Activated CD8-positive, alpha-beta memory T cell treated with anti-CD3 and anti-CD28 coated beads for 1 hour (primary cell): ENCODE data around the gene KIFC3.
"Not testable (repeated sequence)": the region's sequence is repeated elsewhere in the genome, so short reads cannot be mapped to it uniquely, and the experiment has no call there.

Source experiments
- DNase-seq, 2 donors: peaks; one replicate each; pipeline ENCODE4 v3.0.0-alpha.2; 2020; ENCODE audit warnings: low read depth in 1 of 2; ENCODE audit errors: extremely low read depth in 1 of 2

Gene KIFC3

DNA sequence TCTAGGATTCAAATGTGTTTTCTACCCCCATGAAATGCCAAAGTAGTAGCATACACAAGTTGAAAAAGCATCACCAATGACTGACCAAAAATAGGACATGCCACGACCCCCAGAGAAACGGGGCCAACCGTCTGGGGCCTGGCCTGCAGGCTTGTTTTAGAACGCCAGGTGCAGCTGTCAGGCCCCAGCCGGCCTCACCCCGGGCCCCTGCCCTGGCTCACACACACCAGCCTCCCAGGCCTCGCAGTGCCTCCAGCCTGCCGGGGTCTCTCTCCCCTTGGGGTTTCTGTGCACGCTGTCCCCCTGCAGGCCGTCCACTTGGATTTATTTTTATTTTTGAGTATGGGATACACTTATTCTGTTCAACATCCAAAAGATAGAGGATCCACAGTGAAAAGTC is 58.8 kb downstream of the KIFC3 start:
- no peak for DNase-seq

DNA sequence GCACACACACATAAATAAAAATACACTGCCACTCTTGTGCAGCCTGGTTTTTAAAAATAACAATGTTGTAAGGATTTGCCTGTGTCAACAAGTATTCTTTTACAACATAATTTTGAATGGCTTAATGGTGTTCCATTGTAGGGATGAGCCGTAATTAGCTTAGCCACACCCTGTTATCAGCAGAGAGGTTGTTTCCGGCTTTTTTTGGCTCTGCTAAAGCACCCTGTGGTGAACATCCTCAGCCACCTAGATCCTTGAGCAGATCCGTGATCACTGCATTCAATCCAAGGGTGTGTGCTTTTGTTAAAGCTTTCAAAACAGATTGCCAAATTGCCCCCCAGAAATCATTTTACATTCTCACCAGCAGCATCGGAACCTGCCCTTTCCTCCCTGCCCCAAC is 59.7 kb downstream of the KIFC3 start:
- no peak for DNase-seq

DNA sequence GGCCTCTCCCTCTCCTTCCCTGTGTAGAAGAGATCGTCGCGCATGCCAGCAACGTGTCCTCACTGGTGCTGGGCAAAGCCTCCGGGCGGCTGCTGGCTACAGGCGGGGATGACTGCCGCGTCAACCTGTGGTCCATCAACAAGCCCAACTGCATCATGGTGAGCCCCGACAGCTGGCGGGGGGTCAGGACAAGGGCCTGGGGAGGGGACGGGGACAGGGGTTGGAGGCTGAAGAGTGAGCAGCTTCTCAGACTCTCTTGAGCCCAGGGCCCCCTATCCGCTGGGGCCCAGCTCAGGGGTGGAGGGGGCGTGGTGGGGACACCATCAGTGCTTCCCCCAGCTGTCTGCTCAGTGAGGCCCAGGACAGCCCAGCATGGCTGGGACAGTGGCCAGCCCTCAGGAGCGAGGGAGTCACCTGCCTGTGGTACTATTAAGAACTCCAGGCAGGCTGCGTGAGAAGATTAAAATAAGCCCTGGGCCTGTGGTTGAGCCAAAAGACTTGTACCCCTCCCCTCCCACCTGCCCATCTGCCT is 60.6 kb downstream of the KIFC3 start:
- DNase-seq: no peak

DNA sequence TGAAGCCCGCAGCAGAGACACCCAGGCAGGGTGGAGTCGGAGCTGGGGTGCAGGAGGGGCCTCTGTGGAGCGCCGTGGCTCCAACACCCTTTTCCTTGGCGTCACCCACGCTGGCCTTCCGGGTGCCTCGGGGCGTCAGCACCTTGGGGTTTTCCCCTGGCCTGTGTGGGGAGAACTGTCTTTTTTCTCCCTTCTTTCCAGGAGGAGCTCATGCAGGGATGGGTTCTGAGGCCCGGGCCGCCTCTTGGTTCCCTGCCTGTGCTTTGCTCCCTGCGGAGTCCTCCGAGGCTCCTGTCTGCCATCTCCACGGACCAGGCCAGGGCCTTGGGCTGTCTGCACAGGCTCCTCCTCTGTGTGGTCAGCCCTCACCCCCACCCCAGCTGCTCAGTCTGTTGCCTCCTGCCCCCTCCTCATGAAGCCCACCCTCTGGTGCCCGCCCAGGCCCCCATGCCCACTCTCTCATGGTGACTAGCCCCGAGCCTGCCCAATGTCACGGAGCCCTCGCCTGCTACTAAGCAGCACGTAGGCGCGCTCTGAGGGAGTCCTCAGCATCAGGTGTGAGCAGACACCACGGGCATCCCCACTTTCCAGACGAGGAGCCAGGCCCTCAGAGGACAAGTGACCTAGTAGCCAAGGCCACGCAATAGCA is 61.7 kb downstream of the KIFC3 start:
- DNase-seq: no peak

DNA sequence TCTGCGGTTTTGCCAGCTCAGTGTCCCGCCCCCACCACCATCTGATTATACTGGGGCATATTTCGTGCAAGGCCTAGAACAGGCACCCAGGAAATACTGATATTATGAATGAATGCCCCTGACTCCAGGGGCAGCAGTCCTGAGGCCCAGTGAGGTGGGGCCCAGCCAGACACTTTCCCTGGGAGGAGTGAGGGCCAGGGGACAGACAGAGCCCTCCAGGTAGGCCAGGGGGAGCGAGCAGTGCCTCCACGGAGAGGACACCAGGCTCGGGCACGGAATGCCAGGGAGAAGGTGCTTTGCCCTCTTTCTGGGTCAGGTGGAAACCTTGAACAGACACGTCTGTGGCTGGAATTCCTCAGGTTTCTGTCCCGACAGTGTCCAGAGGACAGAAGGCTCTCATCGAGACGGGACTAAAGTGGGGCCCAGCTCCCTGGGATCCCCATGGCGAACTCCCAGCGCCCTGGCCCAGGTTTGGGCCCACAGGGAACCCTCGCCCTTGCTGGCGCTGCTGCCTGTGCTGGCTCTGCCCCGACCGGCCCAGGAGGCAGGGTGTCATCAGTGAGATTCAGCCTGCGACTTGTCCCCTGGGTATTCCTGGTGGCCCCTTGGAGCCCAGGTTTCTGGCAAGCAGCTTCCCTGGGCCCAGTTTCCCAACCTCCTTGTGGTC is 62.4 kb downstream of the KIFC3 start:
- DNase-seq: no peak

DNA sequence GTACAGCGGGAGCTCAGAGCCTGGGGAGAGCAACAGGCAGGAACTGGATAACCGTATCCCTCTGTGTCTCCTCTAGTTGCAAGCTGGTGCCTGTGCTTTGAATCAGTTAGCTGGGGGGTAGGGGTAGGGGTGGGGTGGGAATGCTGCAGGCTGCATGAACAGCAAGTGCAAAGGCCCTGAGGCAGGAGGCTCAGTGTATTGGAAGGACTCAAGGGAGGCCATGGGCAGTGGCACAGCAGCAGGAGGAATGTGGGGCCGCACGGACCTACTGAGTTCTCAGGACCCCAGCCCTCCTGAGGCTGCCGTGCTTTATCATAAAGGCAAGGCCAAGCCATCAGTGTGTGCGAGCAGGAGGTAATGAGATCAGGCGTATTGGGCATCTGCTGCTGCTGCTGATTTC is 63.4 kb downstream of the KIFC3 start:
- DNase-seq: no peak

DNA sequence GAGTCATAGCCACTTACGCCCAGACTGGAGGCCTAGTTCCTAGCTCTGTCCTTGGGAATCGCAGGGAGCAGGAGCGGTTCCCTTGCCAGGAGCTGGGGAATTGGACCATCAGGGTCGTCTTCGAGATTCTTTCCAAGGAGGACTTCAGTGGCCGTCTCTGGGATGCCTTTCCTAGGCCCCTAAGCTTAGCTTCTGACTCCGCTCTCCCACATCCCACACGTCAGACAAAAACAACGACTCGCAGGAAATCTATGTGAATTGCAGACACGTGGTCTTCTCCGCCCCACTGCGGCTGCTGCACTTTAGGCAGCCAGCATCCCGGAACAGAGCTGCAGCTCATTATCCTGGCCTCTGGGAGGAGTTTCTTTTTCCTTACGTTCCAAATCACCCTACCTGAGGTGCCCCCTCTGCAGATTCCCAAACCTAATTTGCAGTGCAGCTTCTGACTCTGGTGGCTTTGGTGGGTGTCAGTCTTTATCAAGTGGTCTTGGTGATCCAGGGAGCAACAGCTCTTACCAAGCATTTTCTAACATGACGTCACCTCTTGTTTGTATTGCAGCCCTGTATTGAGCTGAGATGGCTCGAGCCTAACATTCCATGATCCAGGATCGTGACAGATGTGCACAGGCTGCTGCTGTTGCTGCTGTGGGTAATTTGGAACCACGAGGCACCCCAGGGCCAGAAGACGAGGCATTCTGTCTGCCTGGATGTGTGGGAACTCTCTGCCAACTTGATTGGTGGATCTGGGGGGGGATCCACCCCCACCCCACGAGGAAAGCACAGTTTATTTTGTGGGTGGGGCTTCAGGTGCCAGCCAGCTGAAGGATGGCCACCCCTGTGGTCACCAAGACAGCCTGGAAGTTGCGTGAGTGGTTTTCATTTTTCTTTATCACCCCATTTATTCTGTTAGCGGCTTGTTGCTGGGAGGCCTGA is 65.6 kb downstream of the KIFC3 start:
- no peak for DNase-seq

DNA sequence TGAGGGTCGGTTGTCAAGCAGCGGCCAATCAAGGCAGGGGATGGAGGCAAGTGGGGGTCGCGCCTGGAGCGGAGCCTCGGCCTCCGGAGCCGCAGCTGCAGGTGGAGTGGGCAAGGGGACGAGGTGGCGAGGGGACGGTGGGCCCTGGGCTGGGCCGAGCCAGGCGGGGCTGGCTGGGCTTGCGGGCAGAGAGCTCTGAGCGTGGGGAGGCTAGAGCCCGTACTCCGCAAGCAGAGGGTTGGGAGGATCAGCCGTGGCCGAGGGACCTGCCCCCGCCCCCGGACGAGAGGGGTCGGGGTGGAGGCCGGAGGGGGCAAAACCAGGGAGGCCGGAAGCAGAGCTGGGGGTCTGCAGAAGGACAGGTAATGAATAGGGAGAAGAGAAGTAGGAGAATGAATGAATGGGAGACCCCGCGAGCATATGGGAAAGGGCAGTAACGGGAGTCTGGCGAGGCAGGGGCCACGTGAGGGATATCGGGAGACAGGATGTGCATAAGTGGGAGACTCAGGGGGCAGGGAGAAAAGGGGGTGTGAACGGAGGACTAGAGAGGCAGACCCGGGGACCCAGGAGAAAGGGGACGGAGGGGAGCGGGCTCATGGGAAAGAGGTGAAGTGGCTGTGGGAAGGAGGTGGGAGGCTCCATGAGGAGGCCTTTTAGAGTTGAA is 66.4 kb downstream of the KIFC3 start, which contains the start of gene KATNB1:
Gene KATNB1, plus strand, starts transcription at position 16 of the 664 bp plus-strand sequence. CDS start 1,474 bp downstream, outside the sequence.
- no peak for DNase-seq

DNA sequence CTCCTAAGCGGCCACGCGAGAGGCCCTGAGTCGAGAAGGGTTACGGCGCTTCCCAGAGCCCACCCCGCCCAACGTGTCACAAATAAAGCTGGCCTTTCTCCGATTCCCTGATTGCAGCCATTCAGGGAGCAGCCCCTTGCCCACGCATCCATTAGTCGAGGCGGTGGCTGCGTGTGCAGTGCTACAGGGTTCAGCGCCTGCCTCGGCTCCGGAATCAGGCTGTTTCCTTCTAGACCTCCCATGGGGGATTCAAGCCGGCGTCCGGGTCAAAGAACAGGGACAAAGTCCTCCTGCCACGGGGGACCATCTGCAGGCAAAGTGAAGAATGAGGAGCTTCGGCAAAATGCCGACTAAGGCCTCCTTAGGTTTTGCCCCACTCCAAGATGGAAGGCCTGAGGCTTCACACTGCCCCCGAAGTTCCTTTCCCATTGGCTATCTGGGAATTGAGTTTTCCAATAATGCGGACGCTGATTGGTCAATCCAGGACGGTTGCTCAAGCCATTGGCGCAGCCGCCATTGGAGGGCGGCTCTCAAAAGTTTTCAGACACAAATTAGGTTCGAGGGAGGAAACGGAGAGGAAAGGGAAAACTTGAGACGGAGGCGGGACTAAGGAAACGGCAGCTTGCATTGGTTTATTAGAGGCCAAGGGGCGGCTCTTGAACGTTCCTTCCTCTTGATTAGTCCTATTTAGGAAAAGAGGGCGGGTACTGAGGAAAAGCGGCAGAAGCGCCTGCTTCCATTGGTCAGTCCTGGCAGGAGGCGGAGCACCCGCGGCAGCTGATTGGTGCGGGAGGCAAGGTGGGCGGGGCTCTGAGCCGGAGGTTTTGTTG is 67.2 kb downstream of the KIFC3 start:
- peak; percentile 93 to 96 for DNase-seq

DNA sequence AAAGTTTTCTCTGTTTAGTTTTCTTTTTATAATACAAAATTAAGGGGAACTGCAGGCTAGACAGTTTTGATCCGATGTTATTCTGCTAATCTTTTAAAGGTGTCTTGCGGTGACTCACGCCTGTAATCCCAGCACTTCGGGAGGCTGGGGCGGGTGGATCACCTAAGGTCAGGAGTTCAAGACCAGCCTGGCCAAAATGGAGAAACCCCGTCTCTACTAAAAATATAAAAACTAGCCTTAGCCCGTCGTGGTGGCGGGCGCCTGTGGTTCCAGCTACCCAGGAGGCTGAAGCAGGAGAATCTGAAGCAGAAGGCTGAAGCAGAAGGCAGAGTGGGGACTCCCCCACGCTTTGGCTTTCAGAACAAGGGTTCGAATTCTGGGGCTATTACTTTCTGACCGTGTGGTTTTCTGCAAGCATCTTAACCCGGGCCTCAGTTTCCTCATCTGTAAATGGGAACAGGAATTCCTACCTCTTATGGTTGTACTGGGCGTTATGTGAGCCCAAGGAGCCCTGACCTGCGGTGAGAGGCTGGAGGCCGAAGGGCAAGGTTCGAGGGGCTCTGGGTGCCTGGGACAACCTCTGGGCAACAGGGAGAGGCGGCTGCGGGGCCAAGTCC is 67.9 kb downstream of the KIFC3 start:
- DNase-seq: no peak

DNA sequence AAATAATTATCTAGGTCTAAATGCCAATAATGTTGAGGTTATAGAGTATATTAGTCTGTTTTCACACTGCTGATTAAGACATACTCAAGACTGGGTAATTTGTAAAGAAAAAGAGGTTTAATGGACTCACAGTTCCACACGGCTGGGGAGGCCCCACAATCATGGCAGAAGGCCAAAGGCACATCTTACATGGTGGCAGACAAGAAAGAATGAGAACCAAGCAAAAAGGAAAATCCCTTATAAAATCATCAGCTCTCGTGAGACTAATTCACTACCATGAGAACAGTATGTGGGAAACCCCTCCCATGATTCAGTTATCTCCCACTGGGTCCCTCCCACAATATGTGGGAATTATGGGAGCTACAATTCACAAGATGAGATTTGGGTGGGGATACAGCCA is 69.6 kb downstream of the KIFC3 start:
- DNase-seq: no peak

DNA sequence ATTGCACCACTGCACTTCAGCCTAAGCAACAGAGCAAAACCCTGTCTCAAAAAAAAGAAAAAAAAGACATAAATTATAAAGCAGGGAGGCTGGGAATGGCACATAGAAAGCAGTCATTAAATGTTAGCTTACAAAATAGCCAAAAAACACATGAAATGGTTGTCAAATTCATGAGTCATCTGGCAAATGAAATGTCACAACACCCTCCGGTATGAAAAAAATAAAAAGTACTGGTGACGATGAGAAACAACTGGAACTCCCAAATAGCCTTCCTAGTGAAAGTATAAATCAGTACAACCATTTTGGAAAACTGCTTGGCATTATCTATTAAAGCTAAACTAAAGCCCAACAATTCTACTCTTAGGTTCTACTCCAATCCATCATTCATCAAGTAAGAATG is 70.3 kb downstream of the KIFC3 start:
- no peak for DNase-seq

DNA sequence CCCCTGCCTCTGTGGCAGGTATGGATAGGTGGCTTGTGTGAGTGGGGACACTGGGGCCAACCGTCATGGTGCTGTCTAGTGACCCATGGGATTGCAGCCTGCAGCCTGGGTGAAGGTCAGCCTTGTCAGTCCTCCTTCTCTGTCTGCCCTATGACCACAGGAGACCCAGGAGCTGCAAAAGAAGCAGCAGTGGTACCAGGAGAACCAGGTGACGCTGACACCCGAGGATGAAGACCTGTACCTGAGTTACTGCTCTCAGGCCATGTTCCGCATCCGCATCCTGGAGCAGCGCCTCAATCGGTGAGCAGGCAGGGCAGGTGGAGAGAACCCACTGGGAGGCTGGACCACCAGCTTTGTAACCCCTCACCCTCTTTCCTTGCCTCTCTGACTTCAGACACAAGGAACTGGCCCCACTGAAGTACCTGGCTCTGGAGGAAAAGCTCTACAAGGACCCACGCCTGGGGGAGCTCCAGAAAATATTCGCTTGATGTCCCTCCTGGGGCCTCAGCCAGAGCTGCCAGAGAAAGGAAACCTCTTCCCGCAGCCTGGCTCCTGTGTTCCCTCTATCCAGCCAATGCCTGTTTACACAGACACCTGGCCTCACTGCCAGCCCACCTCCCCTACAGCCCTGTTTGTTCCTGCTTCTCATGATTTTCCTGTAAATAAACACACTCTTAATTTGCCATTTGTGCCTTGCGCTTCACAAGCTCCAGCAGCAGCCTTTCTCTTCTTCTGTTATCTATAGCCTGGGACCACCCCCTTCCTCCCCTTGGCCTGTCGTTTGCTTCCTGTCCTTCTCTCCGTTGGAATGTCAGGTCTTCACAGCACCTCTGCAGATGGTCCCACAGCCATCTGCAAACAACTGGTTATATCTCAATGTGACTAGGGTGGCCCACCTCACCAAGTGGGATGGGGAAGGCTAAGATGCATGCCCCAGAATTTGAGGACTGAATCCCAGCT is 71.2 kb downstream of the KIFC3 start:
- no peak for DNase-seq

DNA sequence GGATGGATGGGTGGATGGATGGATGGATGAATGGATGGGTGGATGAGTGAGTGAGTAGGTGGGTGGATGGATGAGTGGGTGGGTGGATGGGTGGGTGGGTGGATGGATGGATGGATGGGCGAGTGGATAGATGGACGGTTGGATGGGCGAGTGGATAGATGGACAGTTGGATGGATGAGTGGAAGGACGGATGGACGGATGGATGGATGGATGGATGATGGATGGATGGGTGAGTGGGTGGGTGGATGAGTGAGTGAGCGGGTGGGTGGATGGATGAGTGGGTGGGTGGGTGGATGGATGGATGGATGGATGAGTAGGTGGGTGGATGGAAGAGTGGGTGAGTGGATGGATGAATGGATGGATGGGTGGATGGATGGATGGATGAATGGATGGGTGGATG is 72.4 kb downstream of the KIFC3 start:
- not testable (repeated sequence) for DNase-seq

DNA sequence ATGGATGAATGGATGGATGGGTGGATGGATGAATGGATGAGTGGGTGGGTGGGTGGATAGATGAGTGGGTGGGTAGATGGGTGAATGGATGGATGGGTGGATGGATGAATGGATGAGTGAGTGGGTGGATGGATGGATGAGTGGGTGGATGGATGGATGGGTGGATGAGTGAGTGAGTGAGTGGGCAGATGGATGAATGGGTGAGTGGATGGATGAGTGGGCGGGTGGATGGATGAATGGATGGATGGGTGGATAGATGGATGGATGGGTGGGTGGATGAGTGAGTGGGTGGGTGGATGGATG is 73.2 kb downstream of the KIFC3 start:
- DNase-seq: no peak

DNA sequence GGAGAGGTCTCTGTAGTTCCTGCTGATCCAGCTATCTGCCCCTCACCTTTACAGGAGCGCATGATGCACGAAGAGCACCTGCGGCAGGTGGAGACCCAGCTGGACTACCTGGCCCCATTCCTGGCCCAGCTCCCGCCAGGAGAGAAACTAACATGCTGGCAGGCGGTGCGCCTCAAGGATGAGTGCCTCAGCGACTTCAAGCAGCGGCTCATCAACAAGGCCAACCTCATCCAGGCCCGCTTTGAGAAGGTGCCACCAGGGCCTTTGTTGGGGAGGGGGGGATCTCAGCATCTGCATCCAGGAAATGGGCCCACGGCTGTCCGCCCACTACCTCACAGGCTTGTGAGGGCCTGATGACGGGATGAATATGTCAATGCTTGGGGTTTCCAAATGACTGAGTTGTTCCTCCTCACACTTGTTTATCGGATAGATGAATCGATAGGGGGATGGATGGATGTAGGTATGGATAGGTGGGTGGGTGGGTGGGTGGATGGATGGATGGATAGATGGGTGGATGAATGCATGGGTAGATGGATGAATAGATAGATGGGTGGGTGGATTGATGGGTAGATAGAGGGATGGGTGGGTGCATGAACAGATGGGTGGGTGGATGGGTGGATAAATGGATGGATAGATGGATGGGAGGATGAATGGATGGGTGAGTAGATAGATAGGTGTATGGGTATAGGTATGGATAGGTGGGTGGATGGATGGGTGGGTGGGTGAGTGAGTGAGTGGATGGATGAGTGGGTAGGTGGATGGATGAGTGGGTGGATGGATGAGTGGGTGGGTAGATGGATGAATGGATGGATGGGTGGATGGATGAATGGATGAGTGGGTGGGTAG is 73.7 kb downstream of the KIFC3 start:
- DNase-seq: no peak

DNA sequence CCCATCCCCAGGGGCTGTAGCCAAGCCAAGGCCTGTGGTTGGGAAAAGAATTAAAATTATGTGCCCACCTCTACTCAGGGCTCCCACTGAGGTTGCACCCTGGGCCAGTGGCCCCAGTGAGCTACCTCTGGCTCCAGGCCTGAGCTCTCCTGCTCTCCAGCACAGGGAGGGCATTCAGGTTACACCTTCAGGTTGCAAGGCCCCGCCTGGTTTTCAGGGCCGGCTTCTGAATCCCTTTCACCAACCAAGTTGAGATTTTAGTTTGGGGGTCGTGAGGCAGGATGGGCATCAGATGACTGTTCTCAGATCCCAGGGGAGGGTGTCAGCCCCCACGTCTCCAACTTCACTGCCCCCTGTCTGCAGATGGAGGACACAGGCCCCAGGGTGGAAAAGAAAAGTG is 74.7 kb downstream of the KIFC3 start:
- DNase-seq: no peak
